Cortex of kidney (tissue), 1 donor: ENCODE measurements around the gene THADA.

Experiments
- DNase-seq: peaks from one replicate; lab custom pipeline; 2025; lab: John Stamatoyannopoulos, UW

The THADA gene

GRCh38 chr2:43325107-43325811, 270.6 kb downstream of the THADA start:
- no peak for DNase-seq

DNA sequence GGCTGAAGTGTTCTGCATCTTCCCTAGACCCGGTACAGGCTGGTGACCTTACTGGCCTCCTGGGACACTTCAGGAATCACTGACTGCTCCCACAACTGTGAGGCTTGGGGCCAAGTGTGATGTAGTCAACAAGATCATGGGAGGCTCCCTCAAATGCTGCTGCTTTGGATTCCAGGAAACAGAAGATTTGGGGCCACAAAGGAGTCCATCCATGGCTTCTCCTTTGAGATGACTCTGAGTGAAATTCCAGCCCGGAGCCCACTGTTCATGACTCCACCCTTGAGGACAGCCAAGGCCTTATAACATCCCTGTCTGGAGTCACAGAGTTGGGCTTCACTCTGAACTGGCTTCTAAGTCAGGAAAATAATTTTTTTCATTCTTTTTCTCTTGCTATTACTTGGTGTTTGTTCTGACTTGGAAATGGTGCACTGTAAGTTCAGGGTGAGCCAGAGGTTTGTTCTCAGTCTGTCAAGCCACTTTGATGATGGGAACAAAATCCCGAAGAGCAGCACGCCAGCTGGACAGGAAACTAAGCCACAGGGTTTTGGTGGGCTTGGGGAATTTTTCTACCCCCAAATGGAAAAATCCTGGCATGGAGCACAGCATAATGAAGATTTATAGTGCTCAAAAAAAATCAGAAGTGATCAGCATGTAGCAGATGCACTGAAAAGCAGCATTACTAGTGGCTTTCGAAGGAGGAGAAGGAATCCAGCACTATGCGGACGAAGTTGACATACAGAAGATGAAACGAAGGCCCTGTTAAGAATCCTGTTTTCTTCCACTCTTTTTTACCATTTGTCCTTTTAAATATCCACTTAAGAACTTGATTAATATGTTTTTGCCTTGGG, 271.4 kb downstream of the THADA start:
- no peak for DNase-seq

- DNase-seq: no peak
These were observed 272.0 kb downstream of the THADA start for GRCh38 chr2:43323857-43324256.

GRCh38 chr2:43321446-43321845, 274.4 kb downstream of the THADA start:
- no peak for DNase-seq

- no peak for DNase-seq
These were observed 276.3 kb downstream of the THADA start for GRCh38 chr2:43319541-43319940.

- no peak for DNase-seq
These were observed 277.0 kb downstream of the THADA start for GRCh38 chr2:43318791-43319190.

GRCh38 chr2:43317680-43318079, 278.2 kb downstream of the THADA start:
- DNase-seq: no peak

DNA sequence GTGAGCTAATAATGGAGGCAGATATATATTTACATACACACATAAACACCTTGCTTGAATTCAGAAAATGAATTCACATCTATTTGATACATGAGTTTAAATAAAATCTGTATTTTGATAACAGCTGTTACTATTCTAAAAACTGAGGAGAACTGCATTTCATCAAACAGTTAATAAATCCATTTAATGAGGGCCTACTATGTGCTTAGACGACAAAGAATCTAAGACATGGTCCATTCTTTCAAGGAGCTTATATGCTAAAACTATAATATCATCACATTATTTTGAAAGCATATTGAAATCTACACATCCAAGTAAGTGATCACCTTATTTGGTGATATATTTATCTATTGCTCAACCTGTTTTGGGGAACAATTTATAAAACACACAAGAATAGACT, 278.6 kb downstream of the THADA start:
- DNase-seq: no peak

GRCh38 chr2:43315482-43315881, 280.4 kb downstream of the THADA start:
- no peak for DNase-seq

- no peak for DNase-seq
These were observed 281.4 kb downstream of the THADA start for GRCh38 chr2:43314299-43314927.

DNA sequence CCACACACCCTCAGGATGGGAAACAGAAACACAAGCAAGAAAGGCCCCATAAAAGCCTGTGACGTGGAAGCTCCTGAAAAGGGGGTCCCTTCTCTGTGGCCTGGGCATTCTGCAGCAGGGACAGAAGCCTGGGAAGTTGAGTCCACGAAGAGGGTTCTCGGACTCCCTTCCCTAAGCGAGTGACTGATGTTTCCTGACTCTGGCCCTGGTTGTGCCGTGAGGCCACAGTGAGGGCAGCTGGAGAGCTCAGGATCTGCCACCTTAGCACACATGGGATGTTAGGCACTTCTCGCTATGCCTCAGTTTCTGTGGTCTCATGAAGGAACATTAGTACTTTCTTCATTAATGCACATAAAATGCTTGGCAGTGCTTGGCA, 282.2 kb downstream of the THADA start:
- no peak for DNase-seq

GRCh38 chr2:43312755-43313641, 282.8 kb downstream of the THADA start:
- DNase-seq: no peak

DNA sequence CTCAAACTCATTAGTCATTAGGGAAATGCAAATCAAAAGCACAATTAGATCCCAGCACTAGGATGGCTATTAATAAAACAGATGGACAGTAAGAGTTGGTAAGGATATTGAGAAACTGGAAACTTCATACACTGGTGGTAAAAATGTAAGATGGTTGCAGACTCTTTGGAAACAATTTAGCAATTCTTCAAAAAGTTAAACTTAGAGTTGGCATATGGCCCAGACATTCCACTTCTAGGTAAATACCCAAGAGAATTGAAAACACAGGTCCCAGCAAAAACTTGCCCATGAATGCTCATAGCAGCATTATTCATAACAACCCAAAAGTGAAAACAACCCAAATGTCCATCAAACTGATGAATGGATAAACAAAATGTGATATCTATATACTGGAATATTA, 284.6 kb downstream of the THADA start:
- DNase-seq: no peak

- no peak for DNase-seq
These were observed 285.9 kb downstream of the THADA start for GRCh38 chr2:43309935-43310334.

DNA sequence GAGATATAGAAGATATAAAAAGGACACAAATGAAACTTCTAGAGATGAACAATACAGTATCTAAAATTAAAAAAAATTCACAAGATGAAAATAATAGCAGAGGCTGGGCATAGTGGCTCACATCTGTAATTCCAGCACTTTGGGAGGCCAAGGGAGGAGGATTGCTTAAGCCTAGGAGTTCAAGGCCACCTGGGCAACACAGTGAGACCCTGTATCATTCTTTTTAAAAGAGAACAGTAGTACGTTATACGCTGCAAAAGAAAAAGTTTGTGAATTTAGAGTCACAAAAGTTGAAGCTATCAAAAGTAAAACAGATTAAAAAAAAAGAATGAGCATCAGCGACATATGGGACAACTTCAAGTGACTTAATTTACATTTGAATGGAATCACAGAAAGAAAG, 287.9 kb downstream of the THADA start:
- no peak for DNase-seq

- DNase-seq: no peak
These were observed 288.8 kb downstream of the THADA start for GRCh38 chr2:43307046-43307445.

- DNase-seq: no peak
These were observed 289.6 kb downstream of the THADA start for GRCh38 chr2:43306197-43306596.

DNA sequence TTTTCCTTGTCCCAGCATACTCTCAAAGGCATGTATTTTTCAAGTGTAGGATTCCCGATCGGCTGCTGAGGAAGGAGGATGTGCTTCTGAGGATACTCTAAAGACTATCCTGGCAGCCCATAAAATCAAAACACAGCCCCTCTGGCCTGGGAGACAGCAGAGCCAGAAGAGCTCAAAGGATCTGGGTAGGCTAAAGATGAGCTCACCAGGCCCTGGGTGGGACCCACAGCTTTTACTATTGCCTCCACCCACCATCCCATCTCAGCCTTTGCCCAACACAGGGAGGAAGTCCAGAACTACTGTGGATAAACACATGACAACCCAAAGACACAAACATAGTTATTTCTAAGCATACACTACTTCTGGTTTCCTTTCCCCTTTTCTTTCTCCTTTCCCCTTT, 290.3 kb downstream of the THADA start:
- DNase-seq: no peak

DNA sequence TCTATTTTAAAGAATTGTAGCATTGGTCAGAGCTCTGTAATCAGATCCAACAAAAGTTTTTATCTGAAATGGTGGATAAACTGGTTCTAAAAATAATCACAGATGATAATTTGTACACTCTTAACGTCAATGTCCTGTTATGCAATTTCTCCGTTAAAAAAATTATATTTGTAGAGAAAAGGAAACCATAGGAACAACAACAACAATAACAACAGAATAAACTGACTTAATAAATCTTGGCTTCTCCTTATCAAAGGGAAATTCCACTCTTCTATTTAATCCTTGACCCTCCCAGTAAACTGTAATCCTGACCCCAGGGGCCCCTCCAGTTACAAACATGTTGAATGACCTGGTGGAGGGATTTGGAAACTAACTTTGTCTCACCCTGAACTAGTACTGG, 290.8 kb downstream of the THADA start:
- DNase-seq: no peak

DNA sequence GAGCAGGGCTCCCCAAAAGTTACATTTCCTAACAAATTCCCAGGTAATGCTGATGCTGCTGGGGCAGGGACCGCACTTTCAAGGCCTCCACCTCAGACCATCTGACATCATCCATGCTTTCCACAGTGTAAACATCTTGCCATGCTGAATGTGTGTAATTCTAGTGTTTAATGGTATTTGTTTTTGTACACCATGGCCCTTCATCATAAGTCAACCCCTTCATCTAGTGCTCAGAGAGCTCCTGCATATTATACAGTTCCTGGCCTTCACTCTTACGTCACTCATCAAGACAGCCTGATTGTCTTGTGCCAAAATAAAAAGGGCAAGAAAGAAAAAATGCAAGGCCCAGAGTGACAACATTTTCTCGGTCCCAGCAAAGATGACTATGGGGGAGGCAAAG, 291.9 kb downstream of the THADA start:
- DNase-seq: no peak

GRCh38 chr2:43302961-43303494, 292.8 kb downstream of the THADA start:
- DNase-seq: no peak
